T47D (cell line): ENCODE data around the gene COL27A1.

Source experiments
- DNase-seq, 2 experiments: peaks; one replicate each; pipeline versions ENCODE4 v3.0.0 to v3.0.0-alpha.2; 2011 to 2012; ENCODE audit warnings: low read depth in 1 of 2, low spot score in 1 of 2
- JUND ChIP-seq: IDR thresholded peaks from 2 replicates; pipeline ENCODE4 v1.6.1; 2012; ENCODE audit warnings: low read depth
- in situ Hi-C: cut with HindIII; loops from 2 replicates; pipeline ENCODE4 v1.10.0; 2016; ENCODE audit warnings: low sequenced_read_pairs, low pct_unique_long_range_greater_than_20kb

COL27A1 gene

DNA sequence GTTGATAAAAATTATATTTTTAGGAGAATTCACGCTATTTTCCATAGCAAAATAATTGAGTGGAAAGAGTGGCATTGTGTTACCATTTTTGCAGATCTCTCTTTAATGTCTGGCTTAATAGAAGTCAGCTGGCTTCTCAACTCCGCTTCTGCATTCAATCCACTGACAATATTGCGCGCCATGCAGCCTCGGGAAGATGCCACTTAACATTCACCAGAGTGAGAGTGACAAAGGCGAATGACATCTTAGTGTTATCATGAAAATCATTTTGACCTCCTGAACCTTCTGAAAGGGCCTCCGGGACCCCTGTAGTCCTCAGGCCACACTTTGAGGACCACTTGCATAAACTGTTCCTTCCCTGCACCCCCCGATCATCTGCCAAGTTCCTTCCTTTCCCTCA lies 87.5 kb downstream of the COL27A1 start:
- DNase-seq: no peak
- in situ Hi-C loops: no loop called here
- TF ChIP-seq JUND: no peak

GRCh38 chr9:114243240-114243639 lies 87.9 kb downstream of the COL27A1 start:
- no peak for DNase-seq
- in situ Hi-C loops: no loop called here
- no peak for TF ChIP-seq JUND

DNA sequence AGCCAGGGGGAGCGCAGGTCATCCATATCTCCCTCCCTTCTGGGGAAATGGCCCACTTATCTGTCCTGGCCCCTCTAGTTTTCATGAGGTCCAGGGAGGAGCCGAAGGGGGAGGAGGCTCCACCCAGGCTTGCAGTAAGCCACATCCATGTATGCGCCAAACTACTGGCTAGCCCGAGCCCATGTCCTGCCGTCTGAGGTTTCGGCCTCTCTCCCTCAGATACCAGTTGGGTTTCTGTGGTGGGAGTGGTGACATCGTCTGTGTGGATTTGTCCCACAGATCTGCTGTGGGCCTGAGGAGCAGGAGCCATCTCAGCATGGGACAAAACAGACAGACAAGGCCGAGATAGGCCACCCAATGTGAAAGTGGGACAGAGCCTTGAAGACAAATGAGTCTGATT lies 89.2 kb downstream of the COL27A1 start:
- DNase-seq: no peak
- TF ChIP-seq JUND: no peak
- in situ Hi-C loops: no loop called here

- DNase-seq: no peak
- in situ Hi-C loops: no loop called here
- no peak for TF ChIP-seq JUND
Observed at GRCh38 chr9:114246558-114246957, 91.2 kb downstream of the COL27A1 start.

DNA sequence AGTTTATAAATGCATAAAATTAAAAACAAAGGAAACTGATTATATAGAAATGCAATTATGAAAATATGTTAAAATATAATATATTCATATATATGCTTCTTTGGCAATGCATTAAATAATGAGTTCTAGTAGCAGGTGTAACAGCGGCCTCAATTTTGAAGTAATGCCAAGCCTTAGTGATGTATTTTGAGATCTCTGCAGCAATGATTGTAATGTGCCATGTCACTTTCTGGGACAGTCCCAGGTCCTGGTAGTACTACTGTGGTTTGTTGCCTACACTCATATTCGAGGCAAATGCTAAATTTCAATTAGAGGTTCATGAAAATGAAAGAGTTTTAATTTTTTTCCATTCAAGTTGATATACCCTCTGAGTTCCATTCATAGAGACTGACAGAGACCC lies 91.7 kb downstream of the COL27A1 start:
- in situ Hi-C loops: no loop called here
- no peak for DNase-seq
- no peak for TF ChIP-seq JUND

- DNase-seq: no peak
- in situ Hi-C loops: no loop called here
- TF ChIP-seq JUND: no peak
Observed at GRCh38 chr9:114247491-114247890, 92.2 kb downstream of the COL27A1 start.

- DNase-seq: no peak
- no peak for TF ChIP-seq JUND
- in situ Hi-C loops: no loop called here
Observed at GRCh38 chr9:114248299-114248707, 93.0 kb downstream of the COL27A1 start.

- in situ Hi-C loops: no loop called here
- DNase-seq: no peak
Observed at GRCh38 chr9:114249424-114250234, 94.3 kb downstream of the COL27A1 start.

GRCh38 chr9:114250235-114250568 lies 94.9 kb downstream of the COL27A1 start:
- TF ChIP-seq JUND: no peak
- in situ Hi-C loops: no loop called here

More at GRCh38 chr9:114249424-114250234, 94.3 kb downstream of the COL27A1 start:
- no peak for TF ChIP-seq JUND

DNA sequence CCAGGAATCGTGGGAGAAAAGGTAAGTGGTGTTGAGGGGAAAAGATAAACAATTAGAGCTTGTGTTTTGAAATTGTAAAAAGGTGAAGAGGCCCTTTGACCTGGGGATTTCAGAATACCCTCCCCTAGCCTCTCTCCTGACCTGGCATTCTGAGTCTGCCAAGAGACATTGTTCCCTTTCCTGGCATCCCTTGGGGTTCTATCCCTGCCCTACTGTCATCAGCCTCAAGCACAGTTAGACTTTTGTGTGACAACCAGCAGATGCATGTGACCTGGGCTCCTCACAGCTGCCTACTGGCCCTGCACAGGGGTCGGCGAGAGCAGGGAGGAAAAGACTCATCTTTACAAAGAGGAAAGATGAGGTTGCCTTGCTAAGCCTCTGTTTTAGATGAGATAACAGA lies 95.3 kb downstream of the COL27A1 start:
- no peak for TF ChIP-seq JUND
- in situ Hi-C loops: no loop called here
- DNase-seq: no peak

More at GRCh38 chr9:114250235-114250568, 94.9 kb downstream of the COL27A1 start:
- no peak for DNase-seq

DNA sequence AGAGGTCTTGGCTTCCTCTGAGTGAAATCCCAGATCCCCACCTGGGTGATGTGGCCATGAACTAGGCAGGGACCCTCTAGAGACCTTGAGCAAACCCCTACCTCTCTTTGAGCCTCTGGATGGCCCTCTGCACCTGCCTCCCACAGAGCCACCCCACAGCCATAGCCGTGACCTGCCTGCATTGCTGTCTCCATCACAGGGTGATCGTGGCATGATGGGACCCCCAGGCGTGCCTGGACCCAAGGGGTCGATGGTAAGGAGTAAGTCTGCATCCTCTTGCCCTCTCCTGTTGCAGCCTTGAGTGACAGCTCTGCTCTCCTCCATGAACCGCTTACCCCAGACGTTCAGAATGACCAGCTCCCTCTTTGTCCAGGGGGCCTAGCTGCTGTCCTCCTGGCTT lies 97.1 kb downstream of the COL27A1 start:
- TF ChIP-seq JUND: no peak

GRCh38 chr9:114256827-114257328 lies 101.5 kb downstream of the COL27A1 start:
- DNase-seq: no peak
- in situ Hi-C loops: no loop called here
- no peak for TF ChIP-seq JUND

More for the DNA sequence above, 97.1 kb downstream of the COL27A1 start:
- in situ Hi-C loops: no loop called here
- no peak for DNase-seq

DNA sequence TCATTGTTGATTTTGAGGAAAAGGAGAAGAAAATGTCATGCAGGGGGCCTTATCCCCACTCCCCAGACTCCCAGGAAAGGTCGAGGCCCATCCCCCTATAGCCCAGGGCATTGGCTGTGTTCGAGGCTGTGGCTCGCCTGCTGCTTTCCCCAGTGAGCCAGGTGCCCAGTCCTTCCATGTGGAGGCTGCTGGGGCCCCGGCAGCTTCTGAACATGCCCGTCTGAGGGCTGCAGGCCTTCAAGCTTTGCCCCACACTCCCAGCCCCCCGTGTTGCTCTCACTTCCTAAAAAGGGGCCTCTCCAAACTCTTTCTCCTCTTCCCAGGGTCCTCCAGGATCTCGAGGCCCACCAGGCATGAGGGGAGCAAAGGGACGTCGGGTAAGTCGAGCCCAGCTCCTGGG lies 102.9 kb downstream of the COL27A1 start:
- DNase-seq: no peak
- no peak for TF ChIP-seq JUND
- in situ Hi-C loops: no loop called here
